Hepatocyte (in vitro differentiated cells): ENCODE measurements around the gene CRADD. TPM values are rescaled to one million over a fixed set of nuclear protein-coding genes. Genes with fewer than 3 reads are reported as not detected.

ENCODE experiments used
- DNase-seq: peaks from one replicate; pipeline ENCODE4 v3.0.0-alpha.2; 2016; ENCODE audit warnings: low spot score
- H2AFZ ChIP-seq: fragments of 200-600 bp; sonication (generic); 2 replicates; pipeline ENCODE4 v1.6.0; 2016; ENCODE audit warnings: antibody characterized with exemption, mild to moderate bottlenecking
- H3K27ac ChIP-seq: fragments of 200-600 bp; sonication (generic); 2 replicates; pipeline ENCODE4 v1.5.1; 2016; ENCODE audit warnings: mild to moderate bottlenecking
- H3K27me3 ChIP-seq: fragments of 200-600 bp; sonication (generic); 2 replicates; pipeline ENCODE4 v1.6.1; 2016
- H3K36me3 ChIP-seq: fragments of 200-600 bp; sonication (generic); replicated peaks from 2 replicates; pipeline ENCODE4 v1.5.1; 2016; ENCODE audit warnings: low read depth; ENCODE audit not compliant: insufficient read depth
- H3K4me1 ChIP-seq: fragments of 200-600 bp; sonication (generic); 2 replicates; pipeline ENCODE4 v1.5.1; 2016; ENCODE audit warnings: mild to moderate bottlenecking, moderate library complexity; ENCODE audit not compliant: insufficient read depth
- H3K4me2 ChIP-seq: fragments of 200-600 bp; sonication (generic); 2 replicates; pipeline ENCODE4 v1.6.0; 2016
- H3K4me3 ChIP-seq: fragments of 200-600 bp; sonication (generic); 2 replicates; pipeline ENCODE4 v1.5.1; 2016; ENCODE audit warnings: mild to moderate bottlenecking
- H3K79me2 ChIP-seq: fragments of 200-600 bp; sonication (generic); 2 replicates; pipeline ENCODE4 v1.6.0; 2017; ENCODE audit warnings: mild to moderate bottlenecking
- H3K9me2 ChIP-seq: fragments of 200-600 bp; sonication (generic); replicated peaks from 2 replicates; pipeline ENCODE4 v1.6.0; 2017; ENCODE audit warnings: mild to moderate bottlenecking; ENCODE audit not compliant: insufficient read depth
- H3K9me3 ChIP-seq: fragments of 200-600 bp; sonication (generic); 2 replicates; pipeline ENCODE4 v1.5.1; 2016; ENCODE audit warnings: low read depth, mild to moderate bottlenecking
- H4K20me1 ChIP-seq: fragments of 200-600 bp; sonication (generic); 2 replicates; pipeline ENCODE4 v1.6.0; 2016; ENCODE audit warnings: mild to moderate bottlenecking; ENCODE audit not compliant: insufficient read depth, poor library complexity, severe bottlenecking
- CTCF ChIP-seq: fragments of 200-600 bp; sonication (generic); IDR thresholded peaks from 2 replicates; pipeline ENCODE4 v1.5.1; 2016; ENCODE audit warnings: antibody characterized with exemption, mild to moderate bottlenecking; ENCODE audit not compliant: poor library complexity
- EZH2 ChIP-seq: fragments of 200-600 bp; sonication (generic); IDR thresholded peaks from 2 replicates; pipeline ENCODE4 v1.6.1; 2016; ENCODE audit warnings: antibody characterized with exemption, mild to moderate bottlenecking, borderline replicate concordance
- EZH2phosphoT487 ChIP-seq: fragments of 200-600 bp; sonication (generic); IDR thresholded peaks from one replicate; pipeline ENCODE4 v1.6.1; 2018; ENCODE audit warnings: antibody characterized with exemption, mild to moderate bottlenecking, low read depth, moderate library complexity; ENCODE audit not compliant: unreplicated experiment, severe bottlenecking
- WGBS: methylation state at CpG from one replicate; pipeline ENCODE4 v1.1.6; 2016; ENCODE audit warnings: low lambda C conversion rate; ENCODE audit errors: missing lambda C conversion rate; 5-methylcytosine and 5-hydroxymethylcytosine counted together
- polyA plus RNA-seq: library from polyadenylated mRNA; unstranded; fragments of >200 nt; fragmentation: Nextera tagmentation; extraction: Ambion mirVana; gene quantifications from 2 replicates; pipeline ENCODE4 v1.2.1, GENCODE V29; 2016
- total RNA-seq: library from RNA; depleted of rRNA; stranded (reverse); fragments of >200 nt; gene quantifications from 2 replicates; pipeline ENCODE4 v1.2.3, GENCODE V29; 2014

CRADD gene
- total and polyA plus RNA-seq, 2 experiments from 2014 or later: 19.5 to 27.3 TPM

- Histone ChIP-seq H3K4me3 (peak overlapping the region; percentile 23), H3K79me2 (no peaks in the 10 kb centered on the region), H3K27me3 (no peaks in the 10 kb centered on the region), H2AFZ (peak overlapping the region; percentile 67), H4K20me1 (no peaks in the 10 kb centered on the region), H3K27ac (peak overlapping the region; percentile 84), H3K36me3 (no peaks in the 10 kb centered on the region), H3K9me3 (no peaks in the 10 kb centered on the region), H3K9me2 (no peaks in the 10 kb centered on the region), H3K4me2 (peak overlapping the region; percentile 76), H3K4me1 (peaks cover 12% of the 10 kb centered on the region)
- TF ChIP-seq EZH2: no peak
- no peak for TF ChIP-seq CTCF
- no peak for TF ChIP-seq EZH2phosphoT487
- 17% methylated on average over 10 of the region's 10 CpGs for WGBS
- peak; percentile 32 for DNase-seq
These were observed 64.5 kb downstream of the CRADD start for GRCh38 chr12:93741659-93742109.

DNA sequence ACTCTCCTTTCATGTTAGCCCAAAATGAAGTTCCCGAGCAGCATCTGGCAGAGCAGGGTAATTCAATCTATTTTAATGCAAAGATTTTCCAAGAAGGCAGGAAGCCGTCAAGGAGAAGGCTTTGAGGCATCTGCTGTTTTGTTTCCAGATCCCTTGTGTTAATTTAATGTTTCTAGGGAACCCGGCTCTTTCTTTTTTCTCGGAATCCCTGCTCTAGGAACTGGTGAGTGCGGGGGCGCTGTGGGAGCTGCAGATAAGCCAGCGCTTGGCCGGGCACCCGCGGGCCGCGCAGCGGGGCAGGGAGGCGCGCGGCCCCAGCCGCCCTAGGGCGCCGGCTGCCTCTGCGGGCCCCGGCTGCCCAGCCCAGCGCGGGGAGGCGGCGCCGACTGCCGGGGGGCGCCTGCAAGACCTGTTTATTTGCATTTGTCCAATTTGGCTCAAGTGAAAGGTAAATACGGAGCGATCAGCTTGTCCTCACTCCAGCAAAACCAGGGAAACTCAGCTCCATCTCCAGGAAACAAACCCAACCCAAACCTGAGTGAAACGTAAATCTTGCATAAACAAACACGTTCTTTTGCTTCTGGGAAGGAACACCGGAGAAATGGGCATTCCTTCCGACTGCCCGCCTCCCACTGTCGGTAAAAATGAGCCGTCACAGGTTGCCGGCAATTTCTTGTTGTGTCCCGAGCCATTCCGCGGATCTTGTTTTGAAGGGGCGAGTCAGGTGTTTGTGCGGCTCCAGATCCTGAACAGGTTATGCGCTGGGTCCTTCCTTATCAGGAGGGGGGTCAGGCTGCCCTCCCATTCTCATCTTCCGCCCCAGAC lies 65.1 kb downstream of the CRADD start:
- no peaks in the 10 kb centered on the region for H3K36me3 ChIP-seq
- H2AFZ ChIP-seq: peak overlapping the region; percentile 84
- H3K9me3 ChIP-seq: no peaks in the 10 kb centered on the region
- H3K9me2 ChIP-seq: no peaks in the 10 kb centered on the region
- no peaks in the 10 kb centered on the region for H4K20me1 ChIP-seq
- peak overlapping the region; percentile 43 for H3K4me3 ChIP-seq
- H3K4me2 ChIP-seq: peak overlapping the region; percentile 76
- H3K27me3 ChIP-seq: no peaks in the 10 kb centered on the region
- under 1% methylated on average over 45 of the region's 45 CpGs for WGBS
- peak; percentile 86 for DNase-seq
- peaks cover 12% of the 10 kb centered on the region for H3K4me1 ChIP-seq
- peak overlapping the region; percentile 84 for H3K27ac ChIP-seq
- H3K79me2 ChIP-seq: no peaks in the 10 kb centered on the region
- TF ChIP-seq EZH2 (no peak), CTCF (peak; percentile 37), EZH2phosphoT487 (no peak)

- Histone ChIP-seq H3K9me2 (no peaks in the 10 kb centered on the region), H3K79me2 (no peaks in the 10 kb centered on the region), H2AFZ (peak overlapping the region; percentile 84), H4K20me1 (no peaks in the 10 kb centered on the region), H3K4me2 (peak overlapping the region; percentile 76), H3K36me3 (no peaks in the 10 kb centered on the region), H3K4me1 (peaks cover 12% of the 10 kb centered on the region), H3K9me3 (no peaks in the 10 kb centered on the region), H3K4me3 (no peak overlapping the region), H3K27me3 (no peaks in the 10 kb centered on the region), H3K27ac (peak overlapping the region; percentile 84)
- 93% methylated on average over 9 of the region's 9 CpGs for WGBS
- DNase-seq: no peak
- TF ChIP-seq EZH2: no peak
- no peak for TF ChIP-seq CTCF
- no peak for TF ChIP-seq EZH2phosphoT487
These were observed 66.2 kb downstream of the CRADD start for GRCh38 chr12:93743229-93743998.
